Panc1 (cell line): ENCODE results near the gene DCST1. TPM values are rescaled to one million over a fixed set of nuclear protein-coding genes. Genes with fewer than 3 reads are reported as not detected.

Experiments used
- ATAC-seq: fragments of 200-7000 bp; cut with Tn5 transposase; 2 replicates; pipeline ENCODE4 v1.9.1; 2020; ENCODE audit warnings: mild to moderate bottlenecking, moderate library complexity
- BruUV-seq: library from RNA; stranded (reverse); fragments of 400-500 nt; replicated peaks from 2 replicates; lab custom pipeline; 2021; lab: Mats Ljungman, UMichigan
- CTCF ChIA-PET: fragments of 300-600 bp; sonication (Branson Sonifier 250); formaldehyde crosslinking; loops from one replicate; lab custom pipeline; 2022; ENCODE audit warnings: antibody characterized with exemption; lab: Charles Lee
- POLR2A ChIA-PET: fragments of 300-600 bp; sonication (Branson Sonifier 250); formaldehyde crosslinking; loops from one replicate; lab custom pipeline; 2022; ENCODE audit warnings: antibody characterized with exemption; lab: Charles Lee
- DNase-seq: peaks from one replicate; pipeline ENCODE4 v3.0.0-alpha.2; 2010; ENCODE audit warnings: low read depth, low spot score
- H3K27ac ChIP-seq: 2 replicates; pipeline ENCODE4 v1.5.1; 2011; ENCODE audit warnings: mild to moderate bottlenecking, low read length, inconsistent platforms
- H3K27me3 ChIP-seq: fragments of 200-500 bp; sonication (Bioruptor generic); 2 replicates; pipeline ENCODE4 v1.6.0; 2014; ENCODE audit warnings: low read length, inconsistent platforms; ENCODE audit not compliant: control insufficient read depth, insufficient read depth
- H3K36me3 ChIP-seq: fragments of 200-500 bp; sonication (Bioruptor generic); 2 replicates; pipeline ENCODE4 v1.5.1; 2014; ENCODE audit warnings: inconsistent platforms, mild to moderate bottlenecking, low read length, moderate library complexity; ENCODE audit not compliant: control insufficient read depth, insufficient read depth
- H3K4me1 ChIP-seq: 2 replicates; pipeline ENCODE4 v1.5.1; 2011; ENCODE audit warnings: inconsistent platforms, mild to moderate bottlenecking, low read length, moderate library complexity; ENCODE audit not compliant: control insufficient read depth, insufficient read depth
- H3K4me3 ChIP-seq, 2 experiments: 2 replicates each; pipeline ENCODE4 v1.5.1; 2011 to 2012; ENCODE audit warnings: low read depth in 2 of 2, low read length in 2 of 2, mild to moderate bottlenecking in 2 of 2, inconsistent platforms in 1 of 2, moderate library complexity in 1 of 2
- H3K9me3 ChIP-seq: fragments of 200-500 bp; sonication (Bioruptor generic); 2 replicates; pipeline ENCODE4 v1.5.1; 2014; ENCODE audit warnings: low read depth, mild to moderate bottlenecking, inconsistent platforms, low read length, moderate library complexity; ENCODE audit not compliant: control insufficient read depth, insufficient read depth
- CTCF ChIP-seq: fragments of 450-650 bp; IDR thresholded peaks from 2 replicates; pipeline ENCODE4 v1.5.1; 2017; ENCODE audit warnings: mild to moderate bottlenecking
- POLR2AphosphoS5 ChIP-seq: IDR thresholded peaks from 2 replicates; pipeline ENCODE4 v1.6.1; 2012; ENCODE audit warnings: mild to moderate bottlenecking, low read depth, low read length, moderate library complexity
- REST ChIP-seq, 2 experiments: IDR thresholded peaks; 2 replicates each; pipeline ENCODE4 v1.6.1; 2011 to 2012; ENCODE audit warnings: low read depth in 2 of 2, control low read depth in 1 of 2, low read length in 1 of 2, mild to moderate bottlenecking in 1 of 2, moderate library complexity in 1 of 2; ENCODE audit not compliant: insufficient read depth in 1 of 2
- SIN3A ChIP-seq: IDR thresholded peaks from 2 replicates; pipeline ENCODE4 v1.6.1; 2012; ENCODE audit warnings: low read depth, mild to moderate bottlenecking, low read length, moderate library complexity, borderline replicate concordance; ENCODE audit not compliant: insufficient read depth
- TCF7L2 ChIP-seq: IDR thresholded peaks from 2 replicates; pipeline ENCODE4 v1.6.1; 2011; ENCODE audit warnings: mild to moderate bottlenecking, low read depth, low read length, inconsistent platforms
- in situ Hi-C: cut with HindIII; loops from 2 replicates; pipeline ENCODE4 v1.10.0; 2016; ENCODE audit warnings: low sequenced_read_pairs, low pct_unique_long_range_greater_than_20kb
- intact Hi-C: fragments of 100-400 bp; cut with micrococcal nuclease; formaldehyde crosslinking; loops from one replicate; pipeline ENCODE4 v1.10.0; 2022; ENCODE audit not compliant: unreplicated experiment
- total RNA-seq: library from RNA; stranded (reverse); gene quantifications from one replicate; pipeline ENCODE4 v1.2.1, GENCODE V29; 2021; ENCODE audit not compliant: unreplicated experiment

DCST1 gene
- total RNA-seq, 1 experiment from 2014 or later, result not detected

GRCh38 chr1:155084722-155085503, 51.3 kb downstream of the DCST1 start:
- intact Hi-C loops, result loop anchor here (1.0 kb wide), 1 partner anchor 22 kb away; the partner anchor contains the start of gene EFNA4
- Histone ChIP-seq H3K9me3 (no peaks in the 10 kb centered on the region), H3K27me3 (peaks cover 6% of the 10 kb centered on the region), H3K27ac (peak overlapping the region; percentile 71; the same call in 1 of the 2 replicates), H3K4me1 (peaks cover 18% of the 10 kb centered on the region), H3K36me3 (no peaks in the 10 kb centered on the region; the same call in 1 of the 2 replicates), H3K4me3 (peak overlapping the region; percentile 66 to 75)
- in situ Hi-C loops, result no loop called here
- no TSS peak for BruUV-seq
- ChIA-PET CTCF (interaction anchor here (0.5 to 2.0 kb wide), 21 partner anchors 10 to 1618 kb away, joined by 3 to 21 read pairs (median 4); partner anchors contain the start of genes ADAM15, EFNA4, KRTCAP2 and SHC1), POLR2A (interaction anchor here (0.6 kb wide), 1 partner anchor 129 kb away, joined by 9 read pairs; the partner anchor contains the start of gene PBXIP1)
- TF ChIP-seq CTCF (peak; percentile 92), SIN3A (peak; percentile 84; the same call in 1 of the 2 replicates), POLR2AphosphoS5 (no peak)
- DNase-seq, result peak; percentile 87
- peak; percentile 88 for ATAC-seq

- Histone ChIP-seq H3K27me3 (peaks cover 6% of the 10 kb centered on the region), H3K4me1 (peaks cover 18% of the 10 kb centered on the region), H3K4me3 (peak overlapping the region; percentile 66 to 75), H3K36me3 (no peaks in the 10 kb centered on the region; the same call in 1 of the 2 replicates), H3K27ac (peak overlapping the region; percentile 71), H3K9me3 (no peaks in the 10 kb centered on the region)
- DNase-seq (no peak), ATAC-seq (peak; percentile 52)
- intact Hi-C loops, result no loop called here
- no peak for TF ChIP-seq POLR2AphosphoS5
- no peak for TF ChIP-seq REST (IDR thresholded peaks at IDR 0.05; ENCODE audit: insufficient read depth in 1 of 2, low read depth in 2 of 2, low read length in 1 of 2)
- TF ChIP-seq TCF7L2, result no peak
- TF ChIP-seq SIN3A, result no peak
- no peak for TF ChIP-seq CTCF
- ChIA-PET POLR2A (interaction anchor here (0.6 kb wide), 2 partner anchors 99 to 115 kb away, joined by 3 read pairs; partner anchors contain the start of gene SHC1), CTCF (interaction anchor here (0.5 to 2.0 kb wide), 16 partner anchors 10 to 865 kb away, joined by 3 to 21 read pairs (median 4); partner anchors contain the start of genes ADAM15 and EFNA4)
- no TSS peak for BruUV-seq
- in situ Hi-C loops, result no loop called here
These were observed 52.0 kb downstream of the DCST1 start for GRCh38 chr1:155085504-155086127.
